Ectodermal cell (in vitro differentiated cells): ENCODE results near the gene GPR119.
"Not testable (repeated sequence)": the region's sequence is repeated elsewhere in the genome, so short reads cannot be mapped to it uniquely, and the experiment has no call there.

Experiments
- H3K27ac ChIP-seq: 2 replicates; pipeline ENCODE4 v1.7.0; 2013; ENCODE audit warnings: mild to moderate bottlenecking, low read depth, low read length; ENCODE audit not compliant: insufficient read depth, poor library complexity, severe bottlenecking
- H3K27me3 ChIP-seq: 2 replicates; pipeline ENCODE4 v1.7.0; 2013; ENCODE audit warnings: mild to moderate bottlenecking, low read length; ENCODE audit not compliant: insufficient read depth, control insufficient read depth, poor library complexity, severe bottlenecking
- H3K36me3 ChIP-seq: one replicate; pipeline ENCODE4 v1.7.0; 2013; ENCODE audit warnings: low read length; ENCODE audit not compliant: control insufficient read depth, insufficient read depth
- H3K4me1 ChIP-seq: one replicate; pipeline ENCODE4 v1.7.0; 2013; ENCODE audit warnings: low read length; ENCODE audit not compliant: control insufficient read depth, insufficient read depth
- H3K4me3 ChIP-seq: 2 replicates; pipeline ENCODE4 v1.7.0; 2013; ENCODE audit warnings: low read depth, low read length, control low read depth; ENCODE audit not compliant: insufficient read depth
- H3K9me3 ChIP-seq: 2 replicates; pipeline ENCODE4 v1.7.0; 2013; ENCODE audit warnings: mild to moderate bottlenecking, low read length, moderate library complexity; ENCODE audit not compliant: control insufficient read depth
- WGBS, 2 experiments: methylation state at CpG; one replicate each; pipeline ENCODE4 v1.1.7; 2013; ENCODE audit warnings: missing lambda C conversion rate in 2 of 2; 5-methylcytosine and 5-hydroxymethylcytosine counted together

GPR119 gene

DNA sequence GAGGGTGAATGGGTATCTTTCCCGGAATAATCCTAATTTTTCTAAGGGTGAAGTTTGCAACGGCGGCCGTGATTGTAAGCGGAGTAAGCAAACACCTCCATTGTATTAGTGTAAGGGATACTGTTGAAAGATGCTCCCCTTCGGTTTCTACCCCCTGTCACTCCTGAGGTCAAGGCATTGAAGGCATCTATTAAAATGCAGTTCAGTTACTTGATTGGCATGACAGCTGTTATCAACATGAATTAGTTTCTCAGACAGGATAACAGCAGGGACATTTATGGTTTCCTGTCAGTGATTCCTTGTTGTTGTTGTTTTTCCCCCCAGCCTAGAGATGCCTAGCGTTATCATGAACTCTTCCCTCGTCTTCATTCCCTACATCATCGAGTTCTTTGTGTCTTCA is 45.2 kb downstream of the GPR119 start:
- Histone ChIP-seq H3K4me1 (no peaks in the 10 kb centered on the region), H3K9me3 (no peaks in the 10 kb centered on the region), H3K27ac (no peak overlapping the region), H3K27me3 (no peaks in the 10 kb centered on the region), H3K36me3 (no peaks in the 10 kb centered on the region), H3K4me3 (peak overlapping the region; percentile 63)
- WGBS, 2 experiments, result 7 to 15% methylated on average over 5 to 9 of the region's 9 CpGs

DNA sequence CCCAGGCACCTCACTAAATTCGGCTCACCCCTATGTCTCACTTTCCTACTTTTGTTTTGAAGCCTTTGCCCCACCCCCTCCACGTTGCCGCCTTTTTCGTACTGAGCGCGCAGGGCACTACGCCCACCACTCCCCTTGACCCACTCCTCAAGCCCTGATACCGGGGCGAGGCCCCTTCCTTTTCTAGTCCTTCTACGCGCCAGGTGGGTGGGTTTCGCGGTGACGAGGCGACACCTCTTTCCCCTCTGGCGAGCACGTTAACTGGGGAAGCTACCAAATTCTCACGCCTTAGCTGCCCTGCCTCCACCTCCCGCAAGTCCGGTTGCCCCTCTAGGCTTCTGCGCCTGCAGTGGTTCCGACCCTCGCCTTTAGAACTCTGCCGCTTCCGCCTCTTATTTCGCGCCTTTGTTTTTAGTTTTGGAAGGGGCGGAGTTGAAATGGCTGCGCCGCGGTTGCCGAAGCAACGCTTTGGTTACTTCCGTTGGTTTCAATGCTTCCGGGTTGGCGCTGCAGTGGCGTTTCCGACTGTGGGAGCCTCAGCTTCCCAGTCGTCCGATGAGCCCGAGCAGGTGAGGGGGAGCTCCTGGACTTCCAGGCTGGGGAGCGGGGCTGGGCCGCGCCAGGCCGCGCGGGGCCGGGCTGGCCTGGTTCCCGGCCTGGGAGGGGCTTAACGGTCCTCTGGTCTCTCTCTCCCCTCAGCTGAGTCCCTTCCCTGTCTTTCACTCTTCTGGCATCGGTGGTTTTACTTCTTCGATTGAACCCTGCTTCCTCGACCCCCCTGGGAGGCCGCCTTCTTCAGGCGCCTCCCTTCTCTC is 45.9 kb downstream of the GPR119 start, which contains the start of gene SLC25A14:
TSS of gene SLC25A14 (plus strand) at position 512 of the 815 bp plus-strand sequence. CDS start 360 bp downstream, outside the sequence.
- peak within 1 kb of the TSS; percentile 50 for H3K27ac ChIP-seq

DNA sequence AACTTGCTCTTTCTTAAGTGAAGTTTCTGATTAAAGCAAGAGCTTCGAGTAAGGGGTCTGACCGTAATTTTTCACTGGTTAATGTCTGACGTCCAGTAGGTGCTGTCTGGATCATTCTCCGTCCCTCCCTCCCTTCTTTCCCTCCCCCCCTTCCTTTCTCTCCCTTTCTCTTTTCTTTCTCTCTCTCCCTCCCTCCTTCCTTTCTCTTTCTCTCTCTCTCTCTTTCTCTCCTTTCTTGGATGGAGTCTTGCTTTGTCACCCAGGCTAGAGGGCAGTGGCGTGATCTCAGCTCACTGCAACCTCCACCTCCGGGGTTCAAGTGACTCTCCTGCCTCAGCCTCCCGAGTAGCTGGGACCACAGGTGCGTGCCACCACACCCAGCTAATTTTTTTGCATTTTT is 46.6 kb downstream of the GPR119 start:
- 83 to 88% methylated on average over 8 of the region's 8 CpGs for WGBS, 2 experiments
- H3K27ac ChIP-seq, H3K27me3 ChIP-seq, H3K36me3 ChIP-seq, H3K4me1 ChIP-seq, H3K9me3 ChIP-seq: not testable (repeated sequence)
- peak overlapping the region; percentile 63 for H3K4me3 ChIP-seq

More for the DNA sequence above, 45.9 kb downstream of the GPR119 start, which contains the start of gene SLC25A14:
- Histone ChIP-seq H3K4me3 (peak within 1 kb of the TSS; percentile 63), H3K4me1 (no peaks in the 10 kb centered on the region), H3K27me3 (no peaks in the 10 kb centered on the region), H3K9me3 (no peaks in the 10 kb centered on the region), H3K36me3 (no peaks in the 10 kb centered on the region)
- 1% methylated on average over 55 of the region's 55 CpGs for WGBS, 2 experiments

DNA sequence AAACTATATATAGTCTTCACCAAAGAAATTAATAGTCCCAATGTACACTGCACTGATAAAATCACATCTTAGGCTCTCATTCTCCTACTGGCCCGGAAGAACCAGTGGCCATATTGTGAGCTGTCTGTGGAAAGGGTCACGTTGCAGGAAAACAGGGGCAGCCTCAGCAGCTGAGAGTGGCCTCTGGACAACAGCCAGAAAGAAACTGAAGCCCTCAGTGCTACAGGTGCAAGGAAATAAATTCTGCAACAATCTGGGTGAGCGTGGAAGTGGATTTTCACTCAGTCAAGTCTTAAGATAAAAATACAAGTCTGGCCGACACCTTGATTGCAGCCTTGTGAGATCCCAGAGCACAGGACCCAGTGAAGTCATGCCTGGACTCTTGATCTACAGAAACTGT is 48.9 kb downstream of the GPR119 start:
- Histone ChIP-seq H3K9me3 (no peaks in the 10 kb centered on the region), H3K27me3 (no peaks in the 10 kb centered on the region), H3K27ac (no peak overlapping the region), H3K4me3 (no peak overlapping the region), H3K36me3 (no peaks in the 10 kb centered on the region), H3K4me1 (no peaks in the 10 kb centered on the region)
- 93 to 95% methylated on average over 4 of the region's 4 CpGs for WGBS, 2 experiments
